Measurements from ENCODE around the gene MCM5.
"Not testable (repeated sequence)": the region's sequence is repeated elsewhere in the genome, so short reads cannot be mapped to it uniquely, and the experiment has no call there.

The MCM5 gene

GRCh38 chr22:35434061-35434710 lies 34.2 kb downstream of the MCM5 start:
- no peak for DNase-seq

DNA sequence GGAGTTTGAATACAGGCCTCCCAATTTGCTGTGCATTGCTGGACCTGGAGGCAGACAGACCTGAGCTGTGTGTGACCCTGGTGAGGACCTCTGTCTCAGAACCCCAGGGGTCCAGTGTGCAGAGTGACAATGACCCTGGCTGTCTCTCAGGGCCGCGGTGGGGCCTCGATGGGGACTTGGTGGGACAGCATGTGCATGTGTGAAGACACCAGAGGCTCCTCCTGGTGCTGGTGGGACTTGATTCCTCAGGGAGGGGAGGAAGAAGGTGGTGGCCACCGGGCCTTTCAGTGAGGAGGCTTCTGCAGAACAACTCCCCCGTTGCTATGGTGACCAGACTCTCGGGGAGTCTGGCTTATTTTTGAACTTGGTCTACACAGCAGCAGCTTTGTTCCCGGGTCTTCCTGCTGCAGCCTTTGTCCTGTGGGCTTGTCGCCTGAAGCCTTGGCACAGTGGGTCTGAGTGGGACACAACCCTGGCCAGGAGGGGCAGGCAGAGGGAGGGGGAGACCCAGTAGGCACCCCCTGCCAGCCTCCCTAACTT lies 35.3 kb downstream of the MCM5 start:
- DNase-seq: no peak

- DNase-seq: no peak
These were observed 36.5 kb downstream of the MCM5 start for GRCh38 chr22:35436421-35436820.

- DNase-seq: no peak
These were observed 37.1 kb downstream of the MCM5 start for GRCh38 chr22:35437049-35437448.

GRCh38 chr22:35438673-35439364 lies 38.9 kb downstream of the MCM5 start:
- not testable (repeated sequence) for DNase-seq

- DNase-seq: no peak
These were observed 39.4 kb downstream of the MCM5 start for GRCh38 chr22:35439365-35439717.

GRCh38 chr22:35440129-35440528 lies 40.2 kb downstream of the MCM5 start:
- DNase-seq: no peak

GRCh38 chr22:35441489-35442100 lies 41.7 kb downstream of the MCM5 start:
- no peak for DNase-seq

- DNase-seq: no peak
These were observed 42.5 kb downstream of the MCM5 start for GRCh38 chr22:35442471-35442870.

DNA sequence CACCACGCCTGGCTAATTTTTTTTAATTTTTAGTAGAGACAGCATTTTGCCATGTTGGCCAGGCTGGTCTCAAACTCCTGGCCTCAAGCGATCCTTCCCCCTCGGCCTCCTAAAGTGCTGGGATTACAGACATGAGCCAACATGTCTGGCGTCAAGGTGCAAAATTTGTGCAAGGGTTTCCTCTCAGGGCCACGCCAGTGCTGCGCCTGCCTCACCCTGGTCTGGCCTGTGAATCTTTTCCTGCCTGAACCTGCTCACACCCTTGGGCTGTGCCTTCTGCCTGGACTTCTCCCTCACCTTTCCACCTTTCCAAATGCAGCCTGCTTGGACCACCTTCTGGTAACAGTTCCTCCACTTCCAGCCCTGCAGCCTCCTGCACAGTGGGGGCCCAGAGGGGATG lies 43.4 kb downstream of the MCM5 start:
- no peak for DNase-seq

GRCh38 chr22:35443790-35444684 lies 44.1 kb downstream of the MCM5 start:
- DNase-seq: no peak

GRCh38 chr22:35444685-35445399 lies 44.9 kb downstream of the MCM5 start:
- no peak for DNase-seq

- no peak for DNase-seq
These were observed 46.0 kb downstream of the MCM5 start for GRCh38 chr22:35445933-35446332.

DNA sequence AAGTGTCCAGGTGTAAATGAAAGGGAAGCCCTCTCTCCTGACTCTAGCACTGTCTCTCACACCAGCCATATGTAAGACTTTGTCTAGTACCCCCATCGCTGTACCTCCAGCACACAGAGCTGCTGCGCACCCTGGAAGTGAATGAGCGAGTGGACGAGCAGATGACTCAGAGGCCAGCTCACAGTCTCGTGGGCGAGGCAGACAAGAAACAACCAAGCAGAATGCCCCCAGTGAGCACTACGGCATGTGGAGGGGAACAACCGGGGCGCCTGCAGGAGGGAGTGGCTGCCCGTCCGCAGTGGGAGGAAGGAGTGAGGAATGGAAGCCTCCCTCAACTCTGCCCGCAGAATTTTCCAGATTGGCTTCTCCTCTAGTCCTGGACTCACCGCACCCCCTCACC lies 46.4 kb downstream of the MCM5 start:
- DNase-seq: no peak

DNA sequence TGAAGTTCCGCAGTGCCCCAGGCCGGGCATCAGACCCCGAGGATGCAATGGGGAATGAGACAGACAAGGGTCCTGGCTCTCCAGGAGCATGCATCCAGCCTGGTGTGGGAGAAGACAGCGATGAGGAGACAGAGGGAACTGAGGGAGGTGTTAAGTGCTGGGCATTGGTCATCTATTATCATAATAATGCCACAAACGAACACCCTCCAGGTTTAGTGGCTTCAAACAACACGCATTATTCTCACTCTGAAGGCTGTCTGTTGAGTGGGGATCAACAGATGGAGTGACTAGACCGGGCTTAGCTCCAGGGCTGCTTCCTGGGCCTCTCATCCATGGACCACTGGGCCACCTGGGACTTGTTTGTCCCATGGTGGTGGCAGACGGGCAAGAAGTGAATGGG lies 48.6 kb downstream of the MCM5 start:
- DNase-seq: no peak

- DNase-seq: no peak
These were observed 50.1 kb downstream of the MCM5 start for GRCh38 chr22:35449829-35450689.

GRCh38 chr22:35450824-35451569 lies 51.1 kb downstream of the MCM5 start:
- DNase-seq: no peak

- DNase-seq: no peak
These were observed 51.7 kb downstream of the MCM5 start for GRCh38 chr22:35451592-35451991.

- DNase-seq: no peak
These were observed 52.4 kb downstream of the MCM5 start for GRCh38 chr22:35452351-35452781.

Data from CD4-positive, alpha-beta T cell treated with Interleukin-15 for 1 hour (primary cell).